HG03135 (cell line): Measurements from ENCODE around the gene ING1.
"Not testable (repeated sequence)": the region's sequence is repeated elsewhere in the genome, so short reads cannot be mapped to it uniquely, and the experiment has no call there.

ENCODE experiments used
- ATAC-seq: cut with Tn5 transposase; IDR thresholded peaks from one replicate; pipeline ENCODE4 v1.9.1; 2021; ENCODE audit warnings: mild to moderate bottlenecking, moderate library complexity; ENCODE audit not compliant: unreplicated experiment

The ING1 gene, protein sequence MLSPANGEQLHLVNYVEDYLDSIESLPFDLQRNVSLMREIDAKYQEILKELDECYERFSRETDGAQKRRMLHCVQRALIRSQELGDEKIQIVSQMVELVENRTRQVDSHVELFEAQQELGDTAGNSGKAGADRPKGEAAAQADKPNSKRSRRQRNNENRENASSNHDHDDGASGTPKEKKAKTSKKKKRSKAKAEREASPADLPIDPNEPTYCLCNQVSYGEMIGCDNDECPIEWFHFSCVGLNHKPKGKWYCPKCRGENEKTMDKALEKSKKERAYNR

DNA sequence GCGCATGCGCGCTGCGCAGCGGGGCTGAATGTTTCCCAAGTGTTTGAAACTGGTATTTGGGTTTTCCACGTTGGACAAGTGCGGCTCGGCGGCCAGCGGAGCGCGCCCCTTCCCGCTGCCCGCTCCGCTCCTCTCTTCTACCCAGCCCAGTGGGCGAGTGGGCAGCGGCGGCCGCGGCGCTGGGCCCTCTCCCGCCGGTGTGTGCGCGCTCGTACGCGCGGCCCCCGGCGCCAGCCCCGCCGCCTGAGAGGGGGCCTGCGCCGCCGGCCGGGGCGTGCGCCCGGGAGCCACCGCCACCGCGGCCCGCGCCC lies at the start of gene ING1:
Gene ING1, plus strand, starts transcription at position 59 of the 311 bp plus-strand sequence. CDS start 450 bp downstream, outside the sequence.
- ATAC-seq = no peak

DNA sequence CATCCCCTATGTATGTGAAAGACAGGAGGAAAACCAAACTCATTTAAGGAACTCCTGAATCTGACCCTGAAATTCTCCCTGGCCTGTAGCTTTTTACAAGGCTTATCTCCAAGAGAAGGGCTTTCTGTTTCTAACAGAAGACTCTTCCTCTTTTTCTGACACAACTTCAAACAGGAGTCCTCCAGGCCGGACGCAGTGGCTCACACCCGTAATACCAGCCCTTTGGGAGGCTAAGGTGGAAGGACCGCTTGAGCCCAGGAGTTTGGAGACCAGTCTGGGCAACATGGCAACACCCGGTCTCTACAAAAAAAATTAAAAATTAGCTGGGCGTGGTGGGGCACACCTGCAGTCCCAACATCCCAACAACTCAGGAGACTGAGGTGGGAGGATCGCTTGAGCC lies 49.5 kb upstream of the ING1 start:
- ATAC-seq = no peak

DNA sequence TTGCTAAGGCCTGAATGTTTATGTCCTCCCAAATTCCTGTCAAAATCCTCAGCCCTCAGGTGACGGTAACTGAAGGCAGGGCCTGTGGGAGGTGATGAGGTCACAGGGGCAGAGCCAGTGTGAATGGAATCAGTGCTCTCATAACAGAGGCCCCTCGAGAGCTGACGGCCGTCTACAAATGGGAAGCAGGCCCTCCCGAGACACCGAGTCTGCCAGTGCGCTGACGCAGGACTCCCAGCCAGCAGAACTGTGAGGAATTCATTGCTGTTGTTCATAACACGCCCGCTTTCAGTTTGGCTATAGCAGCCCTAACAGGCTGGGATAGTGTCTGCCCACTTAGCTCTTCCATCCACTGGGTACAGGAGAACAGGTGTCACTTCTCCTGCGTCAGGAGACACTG lies 48.8 kb upstream of the ING1 start:
- ATAC-seq = no peak

DNA sequence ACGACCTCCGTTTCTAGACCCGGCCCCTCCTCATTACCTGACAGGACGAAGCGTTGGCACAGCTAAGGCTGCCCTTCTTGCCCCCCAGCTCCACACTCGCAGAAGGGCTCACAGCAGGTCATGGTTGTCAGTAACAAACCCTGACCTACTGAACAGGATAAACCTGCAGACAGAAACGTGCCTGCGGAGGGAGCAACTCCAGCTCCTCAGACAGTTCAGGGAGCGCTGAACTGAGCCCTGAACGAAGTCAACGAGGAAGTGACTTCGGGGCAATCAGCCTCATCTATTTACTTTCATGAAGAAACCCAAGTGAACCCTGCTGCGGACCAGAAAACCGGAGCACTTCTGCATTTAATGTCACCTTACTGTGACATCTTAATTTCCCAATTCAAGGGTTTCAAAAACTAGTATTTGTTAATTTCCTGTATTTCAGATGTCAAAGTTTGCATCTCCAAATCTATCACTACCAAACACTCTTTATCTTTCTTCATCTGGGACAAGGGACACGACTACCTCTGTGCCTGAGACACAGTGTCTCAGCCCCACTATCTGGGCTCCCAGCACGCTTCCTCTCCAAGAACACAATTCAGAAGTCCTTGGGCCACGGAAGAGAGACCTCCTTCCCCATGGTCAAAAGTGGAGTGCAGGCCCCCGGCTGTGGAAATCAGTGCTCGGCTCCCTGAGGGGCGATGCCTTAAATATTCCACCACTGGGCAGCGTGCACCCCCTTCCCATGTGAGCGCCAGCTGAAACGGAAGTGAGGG lies 47.8 kb upstream of the ING1 start:
- ATAC-seq = no peak

DNA sequence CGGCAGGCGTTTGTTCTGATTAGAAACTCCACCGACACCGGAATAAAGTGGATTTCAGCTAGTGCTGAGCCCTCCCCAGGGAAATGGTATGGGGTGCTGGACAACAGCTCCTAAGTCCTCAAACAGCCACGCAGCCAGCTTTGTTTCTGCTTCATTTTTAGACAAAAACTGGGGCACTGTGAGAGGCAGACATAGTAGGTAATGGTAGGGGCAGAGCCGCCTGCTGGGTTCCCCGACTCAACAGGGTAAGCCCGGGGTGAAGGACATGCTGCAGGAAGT lies 47.3 kb upstream of the ING1 start:
- ATAC-seq = no peak

DNA sequence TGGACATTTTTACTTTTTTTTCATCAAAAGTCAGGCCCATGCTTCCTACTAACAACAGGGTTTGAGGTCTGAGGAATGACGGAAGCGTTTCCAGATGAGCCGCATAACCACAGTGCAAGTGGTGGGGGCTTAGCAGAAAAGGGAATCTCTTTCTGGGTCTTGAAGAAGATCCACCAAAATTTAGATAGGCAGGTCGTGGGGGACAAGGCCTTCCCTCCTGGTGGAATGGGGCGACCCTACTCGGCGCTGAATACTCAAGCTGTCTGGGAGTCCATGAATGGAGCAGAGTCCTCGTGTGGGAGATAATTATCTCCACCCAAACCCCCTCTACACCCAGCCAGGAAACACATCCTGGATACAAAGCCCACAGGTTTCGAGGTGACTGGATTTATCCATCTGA lies 44.5 kb upstream of the ING1 start:
- ATAC-seq = no peak

DNA sequence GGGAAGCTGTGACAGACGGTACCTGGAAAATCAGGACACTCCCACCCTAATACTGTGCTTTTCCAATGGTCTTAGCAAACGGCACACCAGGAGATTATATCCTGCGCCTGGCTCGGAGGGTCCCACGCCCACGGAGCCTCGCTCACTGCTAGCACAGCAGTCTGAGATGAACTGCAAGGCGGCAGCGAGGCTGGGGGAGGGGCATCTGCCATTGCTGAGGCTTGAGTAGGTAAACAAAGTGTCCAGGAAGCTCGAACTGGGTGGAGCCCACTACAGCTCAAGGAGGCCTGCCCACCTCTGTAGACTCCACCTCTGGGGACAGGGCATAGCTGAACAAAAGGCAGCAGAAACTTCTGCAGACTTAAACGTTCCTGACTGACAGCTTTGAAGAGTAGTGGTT lies 43.7 kb upstream of the ING1 start:
- ATAC-seq = not testable (repeated sequence)

DNA sequence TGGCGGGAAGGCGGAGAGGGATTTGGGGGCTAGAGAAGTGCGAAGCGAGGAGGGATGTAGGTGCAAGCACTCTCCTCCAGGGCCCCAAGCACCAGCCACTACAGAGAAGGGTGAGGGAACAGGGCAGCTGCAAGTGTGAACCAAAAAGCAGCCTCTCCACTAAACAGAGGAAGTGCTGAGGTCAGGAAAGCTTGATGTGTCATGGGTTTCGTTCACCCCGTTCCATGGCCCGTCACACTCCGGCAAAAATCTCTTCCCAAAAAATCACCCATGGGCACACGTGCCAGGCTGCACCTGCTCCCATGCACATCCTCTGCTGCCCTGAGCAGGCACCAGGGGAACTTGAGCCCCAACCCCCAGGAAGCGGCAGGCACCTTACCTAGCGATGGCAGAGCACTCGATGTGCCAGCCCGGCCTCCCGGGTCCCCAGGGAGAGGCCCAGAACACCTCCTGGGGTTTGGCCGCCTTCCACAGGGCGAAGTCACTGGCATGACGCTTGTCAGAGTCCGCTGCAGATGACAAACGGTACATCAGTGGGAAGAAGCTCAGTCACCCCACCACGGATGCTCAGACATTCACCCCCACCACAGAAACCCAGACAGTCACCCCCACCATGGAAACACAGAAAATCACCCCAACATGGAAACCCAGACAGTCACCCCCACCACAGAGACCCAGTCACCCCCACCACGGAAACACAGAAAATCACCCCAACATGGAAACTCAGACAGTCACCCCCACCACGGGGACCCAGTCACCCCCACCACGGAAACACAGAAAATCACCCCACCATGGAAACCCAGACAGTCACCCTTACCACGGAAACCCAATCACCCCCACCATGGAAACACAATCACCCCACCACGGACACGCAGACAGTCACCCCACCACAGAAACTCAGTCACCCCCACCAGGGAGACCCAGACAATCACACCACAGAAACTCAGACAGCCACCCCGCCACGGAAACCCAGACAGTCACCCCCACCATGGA lies 36.6 kb upstream of the ING1 start:
- ATAC-seq = peak; percentile 71

DNA sequence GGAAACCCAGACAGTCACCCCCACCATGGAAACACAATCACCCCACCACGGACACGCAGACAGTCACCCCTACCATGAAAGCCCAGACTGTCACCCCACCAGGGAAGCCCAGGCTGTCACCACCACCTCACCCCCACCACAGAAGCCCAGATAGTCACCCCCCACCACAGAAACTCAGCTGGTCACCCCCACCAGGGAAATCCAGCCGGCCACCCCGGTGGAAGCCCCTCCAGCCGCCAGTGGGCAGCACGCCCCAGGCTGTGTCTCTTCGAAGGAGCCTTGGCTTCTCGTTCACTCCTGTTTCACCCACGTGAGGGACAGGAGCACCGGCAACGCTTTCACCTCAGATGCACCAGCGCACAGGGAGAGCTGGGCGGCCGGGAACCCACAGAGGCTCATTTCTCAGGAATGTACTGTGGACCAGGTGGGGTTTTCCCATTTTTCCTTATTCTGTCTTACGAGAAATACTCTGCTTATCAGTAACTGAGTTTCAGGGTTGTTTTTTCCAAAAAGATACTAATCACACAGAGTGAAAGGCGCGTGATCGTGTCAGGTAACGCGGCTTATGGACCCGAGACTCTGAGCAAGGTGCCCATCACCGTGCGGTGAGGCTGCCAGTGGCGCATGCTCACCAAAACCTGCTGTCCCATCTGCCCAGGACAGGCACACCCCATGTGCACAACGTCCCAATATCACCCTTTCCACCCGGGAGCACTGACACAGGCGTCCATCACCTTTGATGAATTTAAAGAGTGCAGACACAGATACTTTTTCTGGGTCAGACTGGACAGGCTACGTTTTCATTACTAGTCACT lies 35.6 kb upstream of the ING1 start:
- ATAC-seq = no peak

DNA sequence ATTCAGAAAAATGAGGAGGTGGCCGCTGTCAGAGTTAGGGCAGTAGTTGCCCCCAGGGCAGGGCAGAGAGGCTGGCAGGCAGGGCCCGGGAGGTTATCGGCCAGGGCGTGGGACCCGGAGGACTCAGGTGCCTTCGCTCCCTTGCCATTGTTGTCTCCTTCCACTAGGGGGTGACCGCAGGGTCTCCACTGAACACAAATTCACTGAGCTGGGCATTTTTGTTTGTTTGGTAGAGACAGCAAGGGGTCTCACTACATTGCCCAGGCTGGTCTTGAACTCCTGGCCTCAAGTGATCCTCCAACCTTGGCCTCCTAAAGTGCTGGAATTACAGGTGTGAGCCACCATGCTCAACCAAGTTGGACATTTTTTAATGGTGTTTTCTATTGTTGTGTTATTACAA lies 32.6 kb upstream of the ING1 start:
- no peak for ATAC-seq

DNA sequence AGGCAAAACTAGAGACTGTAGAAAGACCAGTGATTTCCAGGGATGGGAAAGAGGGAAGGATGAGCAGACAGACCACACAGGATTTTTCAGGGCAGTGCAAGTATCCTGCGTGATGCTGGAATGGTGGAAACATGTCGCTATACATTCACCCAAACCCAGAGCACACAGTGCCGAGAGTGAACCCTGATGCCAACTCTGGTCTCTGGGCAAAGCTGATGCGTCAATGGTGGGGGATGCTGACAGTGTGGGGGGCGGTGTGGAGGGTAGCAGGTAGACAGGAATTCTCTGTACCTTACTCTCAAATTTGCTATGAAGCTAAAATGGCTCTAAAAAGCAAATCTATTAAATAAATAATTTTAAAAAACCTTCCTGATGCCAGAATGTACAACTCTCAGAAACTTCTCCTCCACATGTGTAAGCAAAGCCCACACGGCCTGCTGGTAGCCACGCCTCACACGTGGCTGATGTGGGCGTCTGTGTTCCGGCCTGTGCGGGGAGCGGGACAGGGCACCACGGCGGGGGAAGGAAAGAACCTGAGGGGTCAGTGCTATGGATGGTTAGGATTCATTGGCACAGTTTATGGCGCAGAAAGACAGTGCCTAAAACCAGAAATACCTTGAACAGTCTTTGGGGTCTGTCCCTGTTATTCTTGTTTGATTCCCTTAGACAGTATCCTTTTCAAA lies 31.5 kb upstream of the ING1 start:
- ATAC-seq = no peak

DNA sequence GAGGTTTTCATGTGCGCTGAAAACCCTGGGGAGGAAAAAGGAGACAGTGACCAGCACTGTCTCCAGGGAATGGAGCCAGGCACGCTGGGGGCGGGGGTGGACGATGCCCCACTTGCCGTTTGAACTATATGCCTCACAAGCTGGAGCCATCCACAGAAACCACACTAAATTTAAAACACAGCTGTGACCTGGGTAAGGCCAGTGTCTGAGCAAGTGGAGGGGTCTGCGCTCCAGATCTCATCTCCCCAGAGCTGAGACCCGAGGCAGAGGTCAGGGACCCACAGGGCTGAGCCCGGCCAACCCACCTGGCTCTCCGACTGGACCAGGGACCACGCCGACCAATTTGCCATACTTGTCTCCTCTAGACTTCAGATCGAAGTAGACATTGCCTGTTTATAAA lies 30.8 kb upstream of the ING1 start:
- no peak for ATAC-seq

DNA sequence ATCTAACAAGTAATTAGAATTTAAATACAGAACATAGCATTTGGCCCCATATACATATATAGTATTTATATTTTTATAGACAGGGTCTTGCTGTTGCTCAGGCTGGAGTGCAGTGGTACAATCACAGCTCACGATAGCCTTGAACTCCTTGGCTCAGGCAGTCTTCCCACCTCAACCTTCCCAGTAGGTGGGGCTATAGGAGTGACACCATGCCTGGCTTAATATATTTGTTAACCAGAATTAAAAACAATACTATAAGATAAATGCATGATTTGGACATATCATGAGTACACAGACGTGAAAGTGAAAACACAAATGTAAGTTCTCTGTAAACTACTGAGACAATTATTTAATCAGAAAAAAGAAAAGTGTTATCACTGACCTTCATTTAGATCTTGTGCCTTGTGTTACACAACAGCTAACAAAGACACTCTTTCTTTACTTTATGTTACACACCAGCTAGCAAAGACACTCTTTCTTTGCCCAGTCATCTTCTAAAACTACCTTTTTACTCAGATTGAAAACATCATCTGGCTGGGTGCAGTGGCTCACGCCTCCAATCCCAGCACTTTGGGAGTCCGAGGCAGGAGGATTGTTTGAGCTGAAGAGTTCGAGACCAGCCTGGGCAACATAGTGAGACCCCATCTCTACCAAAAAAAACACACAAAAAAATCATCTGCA lies 30.2 kb upstream of the ING1 start:
- ATAC-seq = no peak

DNA sequence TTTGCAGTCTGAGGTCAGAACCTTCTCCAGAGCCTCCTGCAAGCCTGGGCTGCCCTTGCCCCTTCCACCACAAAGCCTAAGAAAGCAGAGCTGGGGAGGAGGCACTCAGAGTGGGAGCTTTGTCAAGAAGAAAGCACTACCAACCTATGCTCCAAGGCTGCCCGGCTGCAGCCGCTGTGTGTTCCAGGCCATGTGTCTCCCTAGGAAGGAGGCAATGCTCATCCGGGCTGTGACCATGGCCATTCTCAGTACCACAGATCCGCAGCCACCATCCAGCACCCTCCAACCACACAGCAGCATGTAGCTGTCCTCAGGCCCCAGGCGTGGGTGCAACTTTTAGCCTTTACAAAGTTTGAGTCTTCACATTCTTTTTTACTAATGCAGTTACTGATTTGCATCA lies 29.6 kb upstream of the ING1 start:
- ATAC-seq = no peak

DNA sequence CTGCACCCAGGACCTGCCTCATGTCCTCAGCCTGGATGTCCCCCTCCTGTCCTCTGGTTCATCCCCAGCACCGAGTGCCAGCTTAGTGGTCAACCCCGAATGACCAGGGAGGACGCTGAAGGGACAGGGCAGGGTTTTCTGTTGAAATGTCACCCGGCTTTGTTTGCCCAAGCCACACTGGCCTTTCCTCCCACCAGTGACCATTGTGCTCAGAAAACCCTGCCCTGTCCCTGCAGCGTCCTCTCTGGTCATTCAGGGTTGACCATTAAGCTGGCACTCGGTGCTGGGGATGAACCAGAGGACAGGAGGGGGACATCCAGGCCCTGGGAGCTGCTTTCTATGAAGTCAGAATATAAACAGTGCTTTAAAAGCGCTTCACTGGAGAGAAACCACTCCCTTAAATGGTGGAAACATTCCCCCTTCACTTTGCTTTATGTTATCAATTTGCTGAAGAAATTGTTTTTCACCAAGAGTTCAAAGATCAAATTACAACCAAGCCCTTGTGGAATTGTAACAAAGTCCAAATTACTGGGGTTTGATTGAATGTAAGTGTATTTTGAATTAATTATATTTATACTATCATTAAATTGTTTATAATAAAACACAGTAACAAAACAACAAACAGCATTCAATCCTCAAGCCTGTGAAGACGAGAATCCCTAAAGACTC lies 29.0 kb upstream of the ING1 start:
- no peak for ATAC-seq

DNA sequence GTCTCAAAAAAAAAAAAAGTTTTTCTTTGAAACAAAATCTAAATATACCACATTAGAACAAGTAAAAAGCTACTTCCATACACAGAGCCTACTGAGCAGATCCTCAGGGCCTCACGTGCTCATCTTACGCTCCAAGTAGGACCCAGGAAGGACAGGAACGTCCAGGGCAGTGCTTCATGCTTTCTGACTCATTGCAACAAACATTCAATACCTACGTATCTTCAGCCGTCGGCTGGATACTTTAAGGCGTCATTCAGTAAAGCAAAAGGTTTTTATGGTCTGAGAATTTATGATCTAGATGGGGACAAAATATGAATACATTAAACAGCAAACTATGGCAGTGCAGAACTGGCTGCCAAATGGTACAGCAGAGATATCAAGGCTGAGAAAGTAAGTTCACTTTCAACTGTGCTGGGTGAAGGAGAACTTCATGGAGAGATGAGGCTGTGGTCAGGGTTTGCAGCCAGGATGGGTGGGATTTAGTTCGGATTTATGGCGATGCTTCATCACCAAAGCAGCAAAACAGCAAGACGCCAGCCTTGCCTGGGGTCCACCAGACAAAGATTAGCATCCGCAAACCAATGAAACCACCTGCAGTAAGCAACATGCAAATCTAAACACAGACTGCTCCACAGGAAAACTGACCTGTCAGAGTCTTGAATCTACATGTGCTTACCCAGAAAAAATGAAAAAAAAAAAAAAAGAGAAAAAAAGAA lies 28.0 kb upstream of the ING1 start:
- ATAC-seq = no peak

DNA sequence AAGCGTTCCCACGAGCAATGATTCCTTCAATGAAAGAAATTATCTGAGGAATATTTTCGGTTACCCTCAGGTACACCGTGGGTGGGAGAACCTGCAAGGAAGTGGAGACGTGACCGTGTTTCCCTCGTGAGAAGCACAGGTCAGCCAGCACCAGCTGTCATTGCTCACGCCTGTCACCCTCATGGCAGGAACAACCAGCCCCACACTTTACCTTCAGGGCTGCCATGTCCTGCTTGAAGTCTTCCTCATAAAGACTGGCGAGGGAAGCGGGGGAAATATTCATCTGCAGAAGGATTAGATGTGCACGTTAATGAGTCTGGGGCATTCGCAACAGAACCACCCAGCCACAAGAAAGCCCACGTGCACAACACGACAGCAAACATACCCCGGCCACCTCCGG lies 25.8 kb upstream of the ING1 start:
- no peak for ATAC-seq

DNA sequence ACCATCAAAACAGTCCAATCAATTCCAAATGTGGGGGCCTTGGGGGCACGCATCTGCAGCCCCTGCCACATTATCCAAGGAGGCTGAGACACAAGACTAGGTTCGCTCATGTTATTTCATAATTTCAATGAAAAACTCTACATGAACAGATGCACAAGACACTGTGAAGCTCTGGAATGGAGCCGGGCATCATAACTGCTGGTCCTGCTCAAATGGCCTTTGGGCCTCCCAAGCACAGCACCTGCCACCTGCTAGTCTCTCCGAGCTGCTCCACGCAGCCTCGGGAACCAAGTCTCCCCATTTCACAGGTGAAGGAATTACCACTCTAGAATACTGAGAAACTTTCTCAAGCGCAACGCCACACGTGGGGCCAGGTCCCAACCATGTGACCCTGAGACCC lies 24.5 kb upstream of the ING1 start:
- no peak for ATAC-seq

DNA sequence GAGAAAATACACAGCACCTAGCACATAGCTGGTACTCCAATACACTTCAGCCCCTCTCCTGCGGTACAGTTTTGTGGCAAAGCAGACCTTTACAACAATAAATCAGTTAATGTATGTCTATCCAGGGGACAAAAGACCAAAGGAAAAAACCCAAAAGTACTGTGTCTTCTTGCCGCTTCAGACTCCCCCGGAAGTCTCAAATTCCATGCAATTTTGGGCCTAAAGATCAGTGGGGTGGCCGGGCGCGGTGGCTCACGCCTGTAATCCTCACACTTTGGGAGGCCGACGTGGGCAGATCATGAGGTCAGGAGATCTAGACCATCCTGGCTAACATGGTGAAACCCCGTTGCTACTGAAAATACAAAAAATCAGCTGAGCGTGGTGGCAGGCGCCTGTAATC lies 23.8 kb upstream of the ING1 start:
- no peak for ATAC-seq
